ENCODE data around the gene GALNT2.

GALNT2 gene

GRCh38 chr1:230140221-230141020 lies 73.4 kb downstream of the GALNT2 start:
- no peak overlapping the region for H2AFZ ChIP-seq (ENCODE audit: low read length, unreplicated experiment)
- H3K79me2 ChIP-seq (ENCODE audit: control insufficient read depth, insufficient read depth, low read length, unreplicated experiment) = peaks cover 92% of the 10 kb centered on the region
- no peaks in the 10 kb centered on the region for H3K27me3 ChIP-seq (ENCODE audit: insufficient read depth, low read length)
- peak overlapping the region; percentile 28; the same call in 1 of the 2 replicates for H3K4me3 ChIP-seq (ENCODE audit: low read depth, low read length)
- peaks cover 24% of the 10 kb centered on the region for H3K4me1 ChIP-seq (ENCODE audit: control insufficient read depth, insufficient read depth, low read length, unreplicated experiment)
- no peaks in the 10 kb centered on the region for H3K36me3 ChIP-seq (ENCODE audit: insufficient read depth, low read length)
- peak overlapping the region; percentile 88 for H3K27ac ChIP-seq (ENCODE audit: low read depth, low read length)

- no peaks in the 10 kb centered on the region for H3K27me3 ChIP-seq (ENCODE audit: insufficient read depth, low read length)
- no peak overlapping the region for H2AFZ ChIP-seq (ENCODE audit: low read length, unreplicated experiment)
- H3K79me2 ChIP-seq (ENCODE audit: control insufficient read depth, insufficient read depth, low read length, unreplicated experiment) = peaks cover 92% of the 10 kb centered on the region
- no peaks in the 10 kb centered on the region for H3K36me3 ChIP-seq (ENCODE audit: insufficient read depth, low read length)
- H3K4me3 ChIP-seq (ENCODE audit: low read depth, low read length) = no peak overlapping the region; the same call in 1 of the 2 replicates
- peak overlapping the region; percentile 88 for H3K27ac ChIP-seq (ENCODE audit: low read depth, low read length)
- H3K4me1 ChIP-seq (ENCODE audit: control insufficient read depth, insufficient read depth, low read length, unreplicated experiment) = peaks cover 24% of the 10 kb centered on the region
Measured at GRCh38 chr1:230141021-230141648, 74.1 kb downstream of the GALNT2 start.

DNA sequence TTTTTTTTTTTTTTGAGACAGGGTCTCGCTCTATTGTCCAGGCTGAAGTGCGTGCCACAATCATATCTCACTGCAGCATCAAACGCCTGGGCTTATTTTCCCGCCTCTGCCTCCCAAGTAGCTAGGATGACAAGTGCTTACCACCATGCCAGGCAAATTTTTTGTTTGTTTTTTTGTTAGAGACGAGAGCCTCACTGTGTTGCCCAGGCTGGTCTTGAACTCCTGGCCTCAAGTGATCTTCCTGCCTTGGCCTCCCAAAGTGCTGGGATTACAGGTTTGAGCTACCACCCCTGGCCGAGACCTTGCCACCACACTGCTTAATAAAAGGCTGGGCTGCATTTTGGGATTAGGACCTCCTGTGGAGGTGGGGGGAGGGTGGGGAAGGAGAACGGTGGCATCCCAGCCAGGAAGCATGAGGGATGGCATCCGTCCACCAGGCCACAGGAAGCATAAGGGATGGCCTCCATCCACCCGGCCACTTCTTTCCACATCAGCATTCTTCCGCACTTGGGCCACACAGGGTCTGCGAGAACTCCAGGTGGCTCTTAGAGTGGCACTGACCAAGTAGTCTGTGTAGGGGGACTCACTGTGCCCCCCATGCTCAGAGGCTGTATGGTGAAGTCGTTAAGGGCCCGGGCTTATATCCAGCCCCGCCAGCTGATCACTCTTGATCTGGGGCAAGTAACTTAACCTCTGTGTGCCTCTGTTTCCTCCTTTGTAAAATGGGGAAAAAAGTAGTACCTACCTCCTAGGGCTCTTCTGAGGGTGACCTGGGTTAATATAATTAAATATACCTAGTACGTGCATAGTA lies 75.0 kb downstream of the GALNT2 start:
- H3K79me2 ChIP-seq (ENCODE audit: control insufficient read depth, insufficient read depth, low read length, unreplicated experiment) = peaks cover 93% of the 10 kb centered on the region

DNA sequence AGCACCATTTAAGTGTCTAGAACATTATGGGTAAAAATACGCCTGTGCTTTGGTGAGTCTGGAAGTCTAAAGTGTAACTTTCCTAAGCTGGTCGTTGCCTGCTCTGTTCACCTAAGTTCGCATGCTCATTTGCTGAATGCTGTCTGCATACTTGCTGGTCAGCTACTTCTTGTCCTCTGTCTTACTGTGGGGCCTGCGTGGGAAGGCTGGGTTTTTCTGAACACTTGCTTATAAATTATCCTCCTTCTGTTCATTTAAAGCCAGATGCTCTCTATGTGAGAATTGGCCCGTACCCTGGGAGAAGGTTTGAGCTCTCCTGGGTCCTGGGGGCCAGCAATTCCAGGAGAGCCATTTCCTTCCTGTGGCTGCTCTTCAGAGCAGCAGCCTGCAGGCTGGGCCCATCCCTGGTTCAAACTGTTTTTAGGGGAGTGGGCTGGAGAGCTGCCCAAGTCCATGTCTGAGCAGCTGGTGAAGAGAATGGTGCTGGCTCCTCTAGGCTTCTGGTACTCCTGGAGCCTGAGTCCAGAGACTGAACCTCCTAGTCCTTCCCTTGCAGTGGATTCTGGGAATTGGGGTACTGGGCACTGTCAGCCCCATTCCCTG lies 75.7 kb downstream of the GALNT2 start:
- no peak overlapping the region for H3K4me3 ChIP-seq (ENCODE audit: low read depth, low read length)
- no peaks in the 10 kb centered on the region for H3K27me3 ChIP-seq (ENCODE audit: insufficient read depth, low read length)
- H3K36me3 ChIP-seq (ENCODE audit: insufficient read depth, low read length) = no peaks in the 10 kb centered on the region
- peaks cover 24% of the 10 kb centered on the region for H3K4me1 ChIP-seq (ENCODE audit: control insufficient read depth, insufficient read depth, low read length, unreplicated experiment)
- H3K27ac ChIP-seq (ENCODE audit: low read depth, low read length) = no peak overlapping the region
- H3K79me2 ChIP-seq (ENCODE audit: control insufficient read depth, insufficient read depth, low read length, unreplicated experiment) = peaks cover 94% of the 10 kb centered on the region
- no peak overlapping the region for H2AFZ ChIP-seq (ENCODE audit: low read length, unreplicated experiment)

More for the DNA sequence above, 75.0 kb downstream of the GALNT2 start:
- Histone ChIP-seq H2AFZ (ENCODE audit: low read length, unreplicated experiment) (no peak overlapping the region), H3K27ac (ENCODE audit: low read depth, low read length) (no peak overlapping the region; the same call in 1 of the 2 replicates), H3K27me3 (ENCODE audit: insufficient read depth, low read length) (no peaks in the 10 kb centered on the region), H3K4me1 (ENCODE audit: control insufficient read depth, insufficient read depth, low read length, unreplicated experiment) (peaks cover 24% of the 10 kb centered on the region), H3K36me3 (ENCODE audit: insufficient read depth, low read length) (no peaks in the 10 kb centered on the region), H3K4me3 (ENCODE audit: low read depth, low read length) (no peak overlapping the region)

DNA sequence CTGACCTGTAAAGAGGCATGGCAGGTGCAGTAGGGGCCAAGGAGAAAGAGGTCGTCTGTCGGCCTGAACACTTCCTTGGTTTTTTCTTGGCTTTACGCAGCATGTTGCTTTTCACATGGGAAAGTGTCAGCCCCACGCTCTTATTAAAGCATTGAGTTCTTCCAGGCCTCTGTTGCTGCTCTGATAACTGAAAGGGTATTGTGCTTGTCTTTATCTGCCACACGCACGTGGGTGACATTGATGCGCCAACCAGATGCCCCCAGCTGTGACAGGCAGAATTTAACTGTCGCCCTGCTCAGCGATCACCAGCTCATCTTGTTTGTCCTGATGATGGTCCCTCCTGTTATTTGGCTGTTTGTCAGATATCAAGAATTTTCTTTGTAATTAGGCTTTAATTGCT lies 76.5 kb downstream of the GALNT2 start:
- no peak overlapping the region for H2AFZ ChIP-seq (ENCODE audit: low read length, unreplicated experiment)
- H3K27ac ChIP-seq (ENCODE audit: low read depth, low read length) = no peak overlapping the region
- H3K4me3 ChIP-seq (ENCODE audit: low read depth, low read length) = no peak overlapping the region
- peaks cover 24% of the 10 kb centered on the region for H3K4me1 ChIP-seq (ENCODE audit: control insufficient read depth, insufficient read depth, low read length, unreplicated experiment)
- H3K27me3 ChIP-seq (ENCODE audit: insufficient read depth, low read length) = no peaks in the 10 kb centered on the region
- no peaks in the 10 kb centered on the region for H3K36me3 ChIP-seq (ENCODE audit: insufficient read depth, low read length)
- peaks cover 94% of the 10 kb centered on the region for H3K79me2 ChIP-seq (ENCODE audit: control insufficient read depth, insufficient read depth, low read length, unreplicated experiment)

GRCh38 chr1:230144010-230144614 lies 77.1 kb downstream of the GALNT2 start:
- Histone ChIP-seq H3K79me2 (ENCODE audit: control insufficient read depth, insufficient read depth, low read length, unreplicated experiment) (peaks cover 93% of the 10 kb centered on the region), H3K4me3 (ENCODE audit: low read depth, low read length) (no peak overlapping the region), H3K36me3 (ENCODE audit: insufficient read depth, low read length) (no peaks in the 10 kb centered on the region), H3K27me3 (ENCODE audit: insufficient read depth, low read length) (no peaks in the 10 kb centered on the region), H2AFZ (ENCODE audit: low read length, unreplicated experiment) (no peak overlapping the region), H3K27ac (ENCODE audit: low read depth, low read length) (no peak overlapping the region), H3K4me1 (ENCODE audit: control insufficient read depth, insufficient read depth, low read length, unreplicated experiment) (peaks cover 24% of the 10 kb centered on the region)

DNA sequence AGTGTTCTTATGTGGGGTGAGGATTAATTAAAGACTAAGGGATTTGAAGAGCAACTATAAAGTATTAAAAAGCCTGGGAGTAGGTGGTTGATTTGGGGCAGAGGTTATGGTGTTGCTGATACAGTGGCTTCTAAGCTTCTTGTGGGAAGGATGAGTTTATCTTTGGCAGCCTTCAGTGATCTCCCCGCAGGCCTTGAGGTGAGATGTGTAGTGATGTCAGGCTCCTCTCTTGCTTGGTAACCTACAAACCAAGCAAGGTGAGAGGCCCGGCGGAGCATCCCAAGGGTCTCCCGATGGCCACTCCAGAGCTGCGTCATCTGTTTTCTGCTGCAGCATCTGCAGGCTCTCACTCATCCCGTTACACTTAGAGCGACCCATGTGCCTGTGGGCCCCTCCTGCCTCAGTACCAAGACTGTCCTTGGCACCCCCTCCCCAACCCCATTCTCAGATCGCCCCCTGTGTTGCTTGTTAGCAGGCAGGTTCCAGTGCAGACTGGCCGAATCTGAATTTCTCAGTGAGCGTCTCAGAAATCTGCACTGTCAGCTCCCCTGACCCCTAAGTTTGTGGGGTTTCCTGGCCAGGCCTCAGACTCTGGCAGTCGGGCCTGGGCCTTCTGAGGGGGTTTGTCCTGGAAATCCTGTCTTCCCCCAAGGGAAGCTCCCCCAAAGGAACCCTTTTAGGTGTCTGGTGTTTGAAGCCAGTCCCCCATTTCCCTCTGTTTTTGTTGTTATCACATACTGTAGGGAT lies 77.9 kb downstream of the GALNT2 start:
- no peak overlapping the region for H3K4me3 ChIP-seq (ENCODE audit: low read depth, low read length)
- peaks cover 17% of the 10 kb centered on the region for H3K4me1 ChIP-seq (ENCODE audit: control insufficient read depth, insufficient read depth, low read length, unreplicated experiment)
- no peaks in the 10 kb centered on the region for H3K36me3 ChIP-seq (ENCODE audit: insufficient read depth, low read length)
- H2AFZ ChIP-seq (ENCODE audit: low read length, unreplicated experiment) = no peak overlapping the region
- H3K79me2 ChIP-seq (ENCODE audit: control insufficient read depth, insufficient read depth, low read length, unreplicated experiment) = peaks cover 93% of the 10 kb centered on the region
- no peaks in the 10 kb centered on the region for H3K27me3 ChIP-seq (ENCODE audit: insufficient read depth, low read length)
- no peak overlapping the region for H3K27ac ChIP-seq (ENCODE audit: low read depth, low read length)

DNA sequence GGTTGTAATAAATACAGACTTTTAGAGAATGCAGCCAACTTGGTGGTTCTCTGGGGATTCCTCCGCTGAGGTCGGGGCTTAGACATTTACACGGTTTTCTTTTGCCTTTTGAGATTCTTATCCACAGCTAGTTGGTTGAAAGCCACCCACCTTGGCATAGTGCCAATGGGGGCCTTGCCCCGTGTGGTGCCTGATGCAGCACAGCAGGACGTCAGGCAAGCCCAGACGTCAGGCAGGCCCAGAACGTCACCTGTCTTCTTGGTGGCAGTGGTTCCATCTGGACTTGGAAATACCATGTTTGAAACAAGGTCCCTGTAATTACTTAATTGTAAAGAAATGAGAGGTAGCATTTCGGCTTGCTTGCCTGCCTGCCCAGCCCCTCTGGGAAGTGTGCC lies 78.5 kb downstream of the GALNT2 start:
- no peaks in the 10 kb centered on the region for H3K27me3 ChIP-seq (ENCODE audit: insufficient read depth, low read length)
- H3K4me3 ChIP-seq (ENCODE audit: low read depth, low read length) = no peak overlapping the region
- no peaks in the 10 kb centered on the region for H3K36me3 ChIP-seq (ENCODE audit: insufficient read depth, low read length)
- H3K4me1 ChIP-seq (ENCODE audit: control insufficient read depth, insufficient read depth, low read length, unreplicated experiment) = peaks cover 14% of the 10 kb centered on the region
- peaks cover 93% of the 10 kb centered on the region for H3K79me2 ChIP-seq (ENCODE audit: control insufficient read depth, insufficient read depth, low read length, unreplicated experiment)
- H3K27ac ChIP-seq (ENCODE audit: low read depth, low read length) = no peak overlapping the region
- no peak overlapping the region for H2AFZ ChIP-seq (ENCODE audit: low read length, unreplicated experiment)

DNA sequence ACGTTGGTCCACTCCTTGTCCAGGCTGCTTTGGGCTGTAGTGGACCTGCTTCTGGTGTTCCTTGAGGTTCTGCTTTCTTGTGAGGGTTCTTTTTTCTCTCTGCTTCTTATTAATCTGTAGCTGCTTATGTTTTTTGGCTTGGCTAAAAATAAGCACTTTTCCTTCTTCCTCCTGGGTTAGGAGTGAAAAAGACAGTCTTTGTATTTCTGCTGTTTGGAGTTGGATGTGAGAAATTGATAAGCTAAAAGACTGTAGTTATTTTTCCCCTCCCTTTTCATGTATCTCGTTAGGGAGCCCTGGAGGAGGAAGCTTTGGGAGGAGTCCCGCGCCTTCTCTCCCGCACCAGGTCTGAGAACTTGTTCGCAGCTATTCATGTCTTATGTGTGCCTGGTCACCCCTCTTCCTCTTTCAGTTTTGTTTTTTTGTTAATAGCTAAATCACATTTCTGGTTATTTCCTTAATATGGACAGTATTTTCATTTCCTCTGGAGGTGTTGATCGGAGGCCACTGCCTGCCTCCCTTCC lies 79.0 kb downstream of the GALNT2 start:
- Histone ChIP-seq H3K36me3 (ENCODE audit: insufficient read depth, low read length) (no peaks in the 10 kb centered on the region), H3K27ac (ENCODE audit: low read depth, low read length) (no peak overlapping the region), H3K4me3 (ENCODE audit: low read depth, low read length) (no peak overlapping the region), H3K27me3 (ENCODE audit: insufficient read depth, low read length) (no peaks in the 10 kb centered on the region), H3K79me2 (ENCODE audit: control insufficient read depth, insufficient read depth, low read length, unreplicated experiment) (peaks cover 95% of the 10 kb centered on the region), H2AFZ (ENCODE audit: low read length, unreplicated experiment) (no peak overlapping the region), H3K4me1 (ENCODE audit: control insufficient read depth, insufficient read depth, low read length, unreplicated experiment) (peaks cover 8% of the 10 kb centered on the region)
